Dendritic cell treated with granulocyte-macrophage colony-stimulating factor and Interleukin-4, amounts not matched to agents 40 ng/mL and 50 ng/mL, for 4 days (primary cell): ENCODE measurements around the gene EIF1.

ENCODE experiments used
- H3K27ac Mint-ChIP-seq: one replicate; pipeline ENCODE4 v1.8.0; 2022; ENCODE audit warnings: mild to moderate bottlenecking, mixed read lengths
- H3K27me3 Mint-ChIP-seq: one replicate; pipeline ENCODE4 v1.8.0; 2022; ENCODE audit warnings: mild to moderate bottlenecking, mixed read lengths
- H3K36me3 Mint-ChIP-seq: one replicate; pipeline ENCODE4 v1.8.0; 2022; ENCODE audit warnings: low read depth, mixed read lengths
- H3K4me1 Mint-ChIP-seq: one replicate; pipeline ENCODE4 v1.8.0; 2022; ENCODE audit warnings: low read depth, mixed read lengths
- H3K4me3 Mint-ChIP-seq: one replicate; pipeline ENCODE4 v1.8.0; 2022; ENCODE audit warnings: mild to moderate bottlenecking, moderate library complexity, mixed read lengths
- H3K9me3 Mint-ChIP-seq: one replicate; pipeline ENCODE4 v1.8.0; 2022; ENCODE audit warnings: mixed read lengths
- intact Hi-C: fragments of 100-400 bp; cut with micrococcal nuclease; formaldehyde crosslinking; loops from one replicate; pipeline ENCODE4 v1.15.0; 2022

EIF1 gene

GRCh38 chr17:41717408-41718286, 29.0 kb downstream of the EIF1 start:
- Mint-ChIP-seq H3K27me3 (peaks cover 6% of the 10 kb centered on the region), H3K36me3 (no peaks in the 10 kb centered on the region), H3K4me1 (peaks cover 24% of the 10 kb centered on the region), H3K4me3 (peak overlapping the region; percentile 40), H3K27ac (peak overlapping the region; percentile 12), H3K9me3 (no peaks in the 10 kb centered on the region)
- intact Hi-C loops, result no loop called here

- H3K4me1 Mint-ChIP-seq, result peaks cover 24% of the 10 kb centered on the region
- H3K27me3 Mint-ChIP-seq, result peaks cover 4% of the 10 kb centered on the region
- H3K9me3 Mint-ChIP-seq, result no peaks in the 10 kb centered on the region
- intact Hi-C loops, result no loop called here
- peak overlapping the region; percentile 12 for H3K27ac Mint-ChIP-seq
- H3K4me3 Mint-ChIP-seq, result no peak overlapping the region
- no peaks in the 10 kb centered on the region for H3K36me3 Mint-ChIP-seq
Measured at GRCh38 chr17:41718287-41718645, 29.6 kb downstream of the EIF1 start.

DNA sequence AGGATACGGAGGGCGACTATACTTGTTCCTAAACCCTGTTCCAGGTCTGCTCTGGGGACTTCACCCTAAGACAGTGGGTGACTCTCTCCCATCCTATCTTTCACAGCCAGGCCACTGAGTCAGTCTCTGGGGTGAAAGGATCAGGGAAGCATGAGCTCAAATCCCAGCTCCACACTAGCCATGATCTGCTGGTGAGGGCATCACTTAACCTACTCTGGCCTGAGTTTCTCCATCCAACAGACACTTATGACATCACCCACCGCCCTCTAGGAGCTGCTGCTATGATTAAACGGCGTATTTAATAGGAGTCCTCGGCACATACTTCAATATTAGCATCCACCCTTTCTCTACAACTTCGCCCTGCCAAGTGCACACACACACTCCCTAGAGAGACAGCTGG, 33.5 kb downstream of the EIF1 start:
- Mint-ChIP-seq H3K9me3 (no peaks in the 10 kb centered on the region), H3K27me3 (peaks cover 11% of the 10 kb centered on the region)

GRCh38 chr17:41723801-41724475, 35.3 kb downstream of the EIF1 start:
- no peak overlapping the region for H3K4me3 Mint-ChIP-seq
- no peak overlapping the region for H3K27ac Mint-ChIP-seq
- H3K36me3 Mint-ChIP-seq, result no peaks in the 10 kb centered on the region
- H3K4me1 Mint-ChIP-seq, result no peaks in the 10 kb centered on the region
- intact Hi-C loops, result no loop called here
- H3K27me3 Mint-ChIP-seq, result peaks cover 11% of the 10 kb centered on the region
- no peaks in the 10 kb centered on the region for H3K9me3 Mint-ChIP-seq

More for the DNA sequence above, 33.5 kb downstream of the EIF1 start:
- intact Hi-C loops, result no loop called here
- Mint-ChIP-seq H3K4me3 (no peak overlapping the region), H3K36me3 (no peaks in the 10 kb centered on the region), H3K27ac (no peak overlapping the region), H3K4me1 (peaks cover 14% of the 10 kb centered on the region)

- Mint-ChIP-seq H3K9me3 (no peaks in the 10 kb centered on the region), H3K4me1 (no peaks in the 10 kb centered on the region), H3K4me3 (no peak overlapping the region), H3K36me3 (no peaks in the 10 kb centered on the region), H3K27ac (no peak overlapping the region), H3K27me3 (peaks cover 11% of the 10 kb centered on the region)
- intact Hi-C loops, result no loop called here
Measured at GRCh38 chr17:41724476-41725050, 35.9 kb downstream of the EIF1 start.

DNA sequence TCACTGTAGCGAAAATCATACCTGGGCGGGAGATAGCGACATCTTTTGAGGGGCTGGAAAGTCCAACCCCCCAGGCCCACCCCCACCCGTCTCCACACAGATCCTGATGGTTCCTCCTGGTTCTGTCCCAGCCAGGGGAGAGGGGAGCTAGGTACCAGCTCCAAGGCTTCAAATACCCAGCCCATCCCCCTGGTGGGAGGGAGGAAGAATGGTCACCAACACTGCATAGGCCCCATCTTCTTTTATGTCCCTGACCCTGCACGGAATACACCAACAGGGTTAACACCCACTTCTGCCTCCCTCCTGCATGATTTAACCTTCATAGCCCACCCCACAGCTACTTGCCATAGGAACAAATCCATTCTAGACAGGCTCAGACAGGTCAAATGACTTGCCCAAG, 36.4 kb downstream of the EIF1 start:
- intact Hi-C loops, result no loop called here
- no peaks in the 10 kb centered on the region for H3K36me3 Mint-ChIP-seq
- peaks cover 14% of the 10 kb centered on the region for H3K27me3 Mint-ChIP-seq
- H3K4me1 Mint-ChIP-seq, result peaks cover under 1% of the 10 kb centered on the region
- H3K27ac Mint-ChIP-seq, result no peak overlapping the region
- H3K4me3 Mint-ChIP-seq, result no peak overlapping the region
- H3K9me3 Mint-ChIP-seq, result no peaks in the 10 kb centered on the region

DNA sequence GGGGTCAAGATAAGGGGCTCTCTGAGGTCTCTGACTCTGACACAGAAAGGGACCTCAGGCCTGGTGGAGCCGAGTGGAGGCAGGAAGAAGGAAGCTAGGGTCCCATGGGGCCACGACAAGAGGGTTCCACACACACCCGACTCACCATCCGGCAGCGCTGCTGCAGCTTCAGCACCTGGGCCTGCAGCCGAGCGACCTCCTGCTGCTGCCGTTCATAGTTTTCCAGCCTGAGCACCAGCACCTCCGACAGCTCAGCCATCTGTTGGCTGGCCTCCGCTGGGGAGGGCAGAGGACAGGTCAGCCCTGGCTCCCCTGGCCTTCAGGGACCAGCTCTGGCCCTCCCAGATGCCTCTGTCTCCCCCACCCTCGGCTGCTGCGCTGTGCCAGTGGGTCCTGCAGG, 39.4 kb downstream of the EIF1 start:
- H3K4me3 Mint-ChIP-seq, result no peak overlapping the region
- H3K4me1 Mint-ChIP-seq, result peaks cover 15% of the 10 kb centered on the region
- no peaks in the 10 kb centered on the region for H3K36me3 Mint-ChIP-seq
- H3K27ac Mint-ChIP-seq, result no peak overlapping the region
- intact Hi-C loops, result no loop called here
- no peaks in the 10 kb centered on the region for H3K9me3 Mint-ChIP-seq
- H3K27me3 Mint-ChIP-seq, result peaks cover 39% of the 10 kb centered on the region

GRCh38 chr17:41730479-41730878, 41.8 kb downstream of the EIF1 start:
- Mint-ChIP-seq H3K4me3 (no peak overlapping the region), H3K4me1 (peaks cover 33% of the 10 kb centered on the region), H3K27me3 (peaks cover 55% of the 10 kb centered on the region), H3K9me3 (no peaks in the 10 kb centered on the region), H3K27ac (no peak overlapping the region), H3K36me3 (no peaks in the 10 kb centered on the region)
- intact Hi-C loops, result loop anchor here (10.0 kb wide), 1 partner anchor 134 kb away; the partner anchor contains the start of gene KLHL11

- intact Hi-C loops, result loop anchor here (10.0 kb wide), 1 partner anchor 133 kb away; the partner anchor contains the start of gene KLHL11
- no peak overlapping the region for H3K4me3 Mint-ChIP-seq
- H3K4me1 Mint-ChIP-seq, result peaks cover 33% of the 10 kb centered on the region
- no peaks in the 10 kb centered on the region for H3K36me3 Mint-ChIP-seq
- H3K27ac Mint-ChIP-seq, result no peak overlapping the region
- peaks cover 68% of the 10 kb centered on the region for H3K27me3 Mint-ChIP-seq
- no peaks in the 10 kb centered on the region for H3K9me3 Mint-ChIP-seq
Measured at GRCh38 chr17:41731836-41732235, 43.2 kb downstream of the EIF1 start.

GRCh38 chr17:41733348-41734138, 44.9 kb downstream of the EIF1 start:
- Mint-ChIP-seq H3K4me3 (no peak overlapping the region), H3K36me3 (no peaks in the 10 kb centered on the region), H3K27ac (no peak overlapping the region), H3K9me3 (no peaks in the 10 kb centered on the region), H3K4me1 (peaks cover 33% of the 10 kb centered on the region), H3K27me3 (peaks cover 82% of the 10 kb centered on the region)
- intact Hi-C loops, result loop anchor here (10.0 kb wide), 1 partner anchor 131 kb away; the partner anchor contains the start of gene KLHL11

- Mint-ChIP-seq H3K4me1 (peaks cover 33% of the 10 kb centered on the region), H3K9me3 (no peaks in the 10 kb centered on the region), H3K4me3 (no peak within 1 kb of the TSS), H3K27ac (no peak within 1 kb of the TSS), H3K36me3 (no peaks in the 10 kb centered on the region), H3K27me3 (peaks cover 84% of the 10 kb centered on the region)
- intact Hi-C loops, result loop anchor here (10.0 kb wide), 1 partner anchor 130 kb away; the partner anchor contains the start of gene KLHL11
Measured at GRCh38 chr17:41734139-41734948, 45.7 kb downstream of the EIF1 start, which contains the start of gene HAP1. HAP1 (minus strand) TSS chr17:41734643; CDS start chr17:41734634, 9 bp downstream.

GRCh38 chr17:41734949-41735313, 46.2 kb downstream of the EIF1 start:
- Mint-ChIP-seq H3K9me3 (no peaks in the 10 kb centered on the region), H3K4me3 (no peak overlapping the region), H3K4me1 (peaks cover 33% of the 10 kb centered on the region), H3K27me3 (peaks cover 87% of the 10 kb centered on the region), H3K27ac (no peak overlapping the region), H3K36me3 (no peaks in the 10 kb centered on the region)
- intact Hi-C loops, result loop anchor here (10.0 kb wide), 1 partner anchor 130 kb away; the partner anchor contains the start of gene KLHL11

DNA sequence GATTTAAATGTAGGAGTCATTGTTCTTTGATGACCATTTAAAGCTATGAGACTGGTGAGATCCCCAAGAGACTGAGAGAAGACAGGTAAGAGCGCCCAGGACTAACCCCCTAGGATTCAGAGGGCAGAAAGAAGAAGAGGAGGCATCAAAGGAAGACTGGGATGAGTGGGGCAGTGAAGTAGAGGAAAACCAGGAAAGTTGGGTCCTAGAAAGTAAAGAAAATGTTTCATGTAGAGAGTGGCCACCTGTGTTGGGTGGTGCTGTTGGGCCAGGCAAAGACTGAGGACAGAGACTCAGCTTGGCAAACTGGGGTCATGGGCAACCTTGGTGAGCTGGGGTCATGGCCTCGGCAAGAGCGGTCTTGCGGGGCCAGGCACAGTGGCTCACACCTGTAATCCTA, 47.1 kb downstream of the EIF1 start:
- H3K36me3 Mint-ChIP-seq, result no peaks in the 10 kb centered on the region
- intact Hi-C loops, result loop anchor here (10.0 kb wide), 1 partner anchor 129 kb away; the partner anchor contains the start of gene KLHL11
- H3K27ac Mint-ChIP-seq, result no peak overlapping the region
- H3K4me3 Mint-ChIP-seq, result no peak overlapping the region
- H3K9me3 Mint-ChIP-seq, result no peaks in the 10 kb centered on the region
- H3K27me3 Mint-ChIP-seq, result peaks cover 80% of the 10 kb centered on the region
- peaks cover 27% of the 10 kb centered on the region for H3K4me1 Mint-ChIP-seq
